ENCODE measurements around the gene RPL10L. TPM values are rescaled to one million over a fixed set of nuclear protein-coding genes. Genes with fewer than 3 reads are reported as not detected.

RPL10L gene
- total and polyA plus RNA-seq, 2 of the 8 experiments (the other 6 are each of a cell fraction or from before 2014, with no cell fraction given), result not detected

GRCh38 chr14:46653031-46653755, 1.6 kb upstream of the RPL10L start:
- Histone ChIP-seq H3K79me2 (ENCODE audit: control insufficient read depth in 1 of 2, insufficient read depth in 2 of 2, low read length in 2 of 2) (no peaks in the 10 kb centered on the region), H3K23ac (ENCODE audit: insufficient read length) (no peak overlapping the region), H2BK12ac (ENCODE audit: low read depth, low read length) (no peak overlapping the region), H3K36me3 (ENCODE audit: control insufficient read depth in 2 of 4, insufficient read depth in 4 of 4, low read length in 3 of 4) (no peaks in the 10 kb centered on the region), H2BK15ac (ENCODE audit: low read length) (no peak overlapping the region), H3K27ac (ENCODE audit: low read depth, low read length) (no peak overlapping the region), H4K20me1 (replicated peaks in 1 of 2; ENCODE audit: control insufficient read depth in 1 of 2, insufficient read depth in 2 of 2, low read length in 2 of 2) (no peaks in the 10 kb centered on the region), H3K4me3 (ENCODE audit: extremely low read depth in 1 of 4, insufficient read depth in 2 of 4, low read depth in 3 of 4, low read length in 4 of 4) (no peak overlapping the region), H3K4me1 (replicated peaks in 1 of 4; ENCODE audit: control insufficient read depth in 3 of 4, insufficient read depth in 4 of 4, low read length in 3 of 4) (no peaks in the 10 kb centered on the region), H2BK120ac (replicated peaks; ENCODE audit: low read depth, low read length) (no peak overlapping the region), H3K79me1 (ENCODE audit: low read depth, low read length) (no peaks in the 10 kb centered on the region), H3K9me3 (ENCODE audit: insufficient read depth in 2 of 2, low read depth in 1 of 2, low read length in 1 of 2) (peaks cover 0 to 4% of the 10 kb centered on the region in 2 experiments; a peak in 1 of 4 replicates), H2BK20ac (ENCODE audit: low read length) (no peak overlapping the region), H2BK5ac (ENCODE audit: low read depth, low read length) (no peak overlapping the region), H4K91ac (replicated peaks; ENCODE audit: insufficient read length, low read length) (no peak overlapping the region), H3K56ac (replicated peaks; ENCODE audit: insufficient read length, low read depth, low read length) (no peak overlapping the region), H3K4me2 (ENCODE audit: insufficient read depth in 1 of 2, low read depth in 2 of 2, low read length in 2 of 2) (no peak overlapping the region), H2AFZ (ENCODE audit: low read length) (no peak overlapping the region), H3K18ac (ENCODE audit: extremely low read depth, low read length) (no peak overlapping the region), H4K5ac (ENCODE audit: insufficient read length, low read depth, low read length) (no peak overlapping the region), H3K4ac (replicated peaks; ENCODE audit: insufficient read length, low read depth, low read length) (no peak overlapping the region), H3K23me2 (ENCODE audit: low read depth, low read length) (no peaks in the 10 kb centered on the region), H4K8ac (ENCODE audit: extremely low read depth, insufficient read depth, low read length) (no peak overlapping the region), H2AK5ac (ENCODE audit: low read depth, low read length) (no peak overlapping the region), H3K9ac (replicated peaks in 1 of 4; ENCODE audit: extremely low read depth in 1 of 4, low read depth in 3 of 4, low read length in 3 of 4) (no peak overlapping the region), H3K27me3 (replicated peaks in 1 of 4; ENCODE audit: control insufficient read depth in 3 of 4, extremely low read depth in 1 of 4, insufficient read depth in 3 of 4, low read length in 3 of 4) (no peaks in the 10 kb centered on the region), H3K14ac (ENCODE audit: insufficient read length) (no peak overlapping the region)
- ChIA-PET CTCF (ENCODE audit: partially characterized antibody) (interaction anchor here (0.7 to 2.7 kb wide), 8 partner anchors 9 to 377 kb away, joined by 3 to 14 read pairs (median 4); no protein-coding TSS in a partner anchor), POLR2A (ENCODE audit: partially characterized antibody) (no interaction called here)
- no peak for FAIRE-seq
- DNase-seq (ENCODE audit: low read depth in 1 of 2, low spot score in 2 of 2), result no peak
- TF ChIP-seq ASH2L (IDR thresholded peaks at IDR 0.05; ENCODE audit: low read length), result no peak

All from H1 (cell line).